GM23248 (cell line): Measurements from ENCODE around the gene LCORL.

Source experiments
- EZH2 ChIP-seq: fragments of 200-600 bp; sonication (generic); IDR thresholded peaks from 2 replicates; pipeline ENCODE4 v1.6.1; 2018; ENCODE audit warnings: antibody characterized with exemption, mild to moderate bottlenecking; ENCODE audit not compliant: insufficient read depth, poor library complexity, severe bottlenecking
- EZH2phosphoT487 ChIP-seq: fragments of 200-600 bp; sonication (generic); IDR thresholded peaks from 2 replicates; pipeline ENCODE4 v1.6.1; 2018; ENCODE audit warnings: antibody characterized with exemption, moderate library complexity, mild to moderate bottlenecking, low read depth; ENCODE audit not compliant: insufficient read depth

DNA sequence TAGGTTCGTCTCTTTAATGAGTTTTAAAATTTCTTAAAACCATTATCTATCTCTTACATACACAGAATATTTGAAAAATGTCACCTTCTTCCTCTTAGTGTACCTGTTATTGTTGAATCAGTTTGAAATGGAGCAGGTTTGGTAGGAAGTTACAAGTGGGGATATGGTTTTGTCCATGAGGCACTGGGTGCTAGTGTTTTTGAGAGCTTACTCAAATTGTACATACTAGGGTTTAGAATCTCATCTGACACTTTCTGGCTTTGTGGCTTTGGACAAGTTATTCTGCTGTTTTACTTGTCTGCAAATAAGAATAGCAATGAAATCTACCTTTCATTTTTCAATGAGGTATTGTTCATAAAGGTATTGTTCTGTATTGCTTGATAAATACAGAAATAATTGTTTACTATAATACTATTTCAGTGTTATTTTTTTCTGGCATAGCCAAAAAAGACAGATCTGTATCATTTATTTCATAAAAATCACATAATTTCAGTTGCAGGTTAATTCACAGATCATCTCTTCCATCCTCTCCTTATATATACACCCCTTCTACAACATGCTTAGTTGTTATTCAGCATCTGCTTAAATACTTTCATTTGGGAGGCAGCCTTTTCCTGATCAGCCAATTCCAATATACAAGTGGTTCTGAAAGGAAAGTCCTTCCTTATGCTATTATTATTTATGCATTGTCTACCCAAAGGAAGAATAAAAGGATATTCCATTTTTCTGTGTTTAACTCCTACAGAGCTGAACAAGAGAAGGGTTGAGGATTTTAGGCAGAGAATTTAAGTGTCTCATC lies 197.5 kb downstream of the LCORL start:
- TF ChIP-seq EZH2phosphoT487 = no peak
- no peak for TF ChIP-seq EZH2
